ENCODE results near the gene IFRD2. TPM values are rescaled to one million over a fixed set of nuclear protein-coding genes. Genes with fewer than 3 reads are reported as not detected.

Gene IFRD2
- total and polyA plus RNA-seq, 4 donors: 34.6 to 58.8 (median 47.0) TPM

DNA sequence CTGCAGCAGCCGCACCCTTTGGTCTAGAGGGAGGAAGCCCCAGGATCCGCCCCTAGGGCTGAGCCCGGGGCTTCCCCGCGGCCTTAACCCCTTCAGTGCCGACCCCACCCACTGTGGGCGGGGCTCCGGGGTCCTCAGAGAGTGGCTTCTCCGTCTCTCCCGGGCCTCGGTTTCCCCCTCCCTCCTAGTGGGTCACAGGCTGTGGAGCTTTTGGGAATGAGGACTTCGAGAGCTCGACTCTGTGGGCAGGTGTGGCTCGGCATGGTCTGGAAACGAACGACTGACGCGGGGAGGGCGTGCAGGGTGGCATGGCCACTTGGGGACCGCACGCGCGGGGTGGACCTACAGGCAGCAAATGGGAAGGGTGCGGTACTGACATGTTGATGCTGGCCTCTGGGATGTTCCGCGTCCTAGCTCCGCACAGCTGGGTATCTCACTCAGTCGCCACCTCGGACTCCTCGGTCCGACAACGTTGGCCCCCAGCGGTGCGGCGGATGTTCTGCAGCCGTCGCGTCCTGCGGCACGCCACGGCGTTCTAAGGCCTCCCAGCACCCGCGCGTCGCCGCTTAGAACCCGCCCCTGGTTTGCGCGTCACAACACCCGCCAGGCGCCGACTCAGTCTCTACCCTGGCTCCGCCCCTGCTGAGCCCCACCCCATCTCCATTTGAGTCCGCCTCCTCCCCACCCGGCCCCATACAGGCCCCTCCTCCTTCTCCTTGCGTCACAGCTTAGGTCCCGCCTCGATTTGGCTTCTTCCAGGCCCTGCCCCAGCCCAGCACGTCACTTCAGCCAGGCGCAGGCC, 6.8 kb upstream of the IFRD2 start, which contains the start of the genes HYAL3 and NAA80:
TSS of gene HYAL3 (minus strand) at position 570 of the 802 bp plus-strand sequence. CDS start 3,803 bp downstream, outside the sequence.
TSS of gene NAA80 (minus strand) at position 570 of the 802 bp plus-strand sequence. CDS start 1,942 bp downstream, outside the sequence.
- Histone ChIP-seq H3K9me3 (ENCODE audit: control insufficient read depth, low read length) (no peaks in the 10 kb centered on the region), H3K4me3 (ENCODE audit: low read length in 2 of 2) (peak within 1 kb of the TSS; percentile 39 to 51), H3K36me3 (ENCODE audit: control insufficient read depth in 1 of 2, insufficient read depth in 2 of 2, low read length in 1 of 2) (no peaks in the 10 kb centered on the region), H3K27ac (ENCODE audit: low read depth in 1 of 2, low read length in 2 of 2) (peak within 1 kb of the TSS; percentile 53 to 59), H3K27me3 (ENCODE audit: control insufficient read depth in 1 of 2, insufficient read depth in 2 of 2, low read length in 1 of 2) (no peaks in the 10 kb centered on the region), H3K4me1 (ENCODE audit: control insufficient read depth in 1 of 2, insufficient read depth in 2 of 2, low read length in 2 of 2) (no peaks in the 10 kb centered on the region)
- intact Hi-C loops (cut with DNase I): no loop called here
- WGBS, 2 donors: 0 to 1% methylated on average over 59 to 61 of the region's 61 CpGs
- peak; percentile 96 for ATAC-seq (ENCODE audit: low FRiP score)
- DNase-seq: peak; percentile 99 to 100

GRCh38 chr3:50297896-50298725, 5.9 kb upstream of the IFRD2 start:
- 36 to 42% methylated on average over 9 of the region's 9 CpGs for WGBS, 2 donors
- H3K27me3 ChIP-seq (ENCODE audit: control insufficient read depth in 1 of 2, insufficient read depth in 2 of 2, low read length in 1 of 2): no peaks in the 10 kb centered on the region
- no peaks in the 10 kb centered on the region for H3K9me3 ChIP-seq (ENCODE audit: control insufficient read depth, low read length)
- H3K4me3 ChIP-seq (ENCODE audit: low read length in 2 of 2): peak overlapping the region in 1 of 2 donors; percentile 51
- no peak for ATAC-seq (ENCODE audit: low FRiP score)
- peak; percentile 65 to 77 for DNase-seq
- no peaks in the 10 kb centered on the region for H3K36me3 ChIP-seq (ENCODE audit: control insufficient read depth in 1 of 2, insufficient read depth in 2 of 2, low read length in 1 of 2)
- intact Hi-C loops (cut with DNase I): no loop called here
- no peaks in the 10 kb centered on the region for H3K4me1 ChIP-seq (ENCODE audit: control insufficient read depth in 1 of 2, insufficient read depth in 2 of 2, low read length in 2 of 2)
- no peak overlapping the region for H3K27ac ChIP-seq (ENCODE audit: low read depth in 1 of 2, low read length in 2 of 2)

GRCh38 chr3:50297384-50297775, 5.2 kb upstream of the IFRD2 start:
- Histone ChIP-seq H3K27ac (ENCODE audit: low read depth in 1 of 2, low read length in 2 of 2) (no peak overlapping the region), H3K4me1 (ENCODE audit: control insufficient read depth in 1 of 2, insufficient read depth in 2 of 2, low read length in 2 of 2) (no peaks in the 10 kb centered on the region), H3K9me3 (ENCODE audit: control insufficient read depth, low read length) (no peaks in the 10 kb centered on the region), H3K36me3 (ENCODE audit: control insufficient read depth in 1 of 2, insufficient read depth in 2 of 2, low read length in 1 of 2) (no peaks in the 10 kb centered on the region), H3K27me3 (ENCODE audit: control insufficient read depth in 1 of 2, insufficient read depth in 2 of 2, low read length in 1 of 2) (no peaks in the 10 kb centered on the region), H3K4me3 (ENCODE audit: low read length in 2 of 2) (no peak overlapping the region)
- intact Hi-C loops (cut with DNase I): no loop called here
- DNase-seq (peak in 1 of 2 donors; percentile 61), ATAC-seq (ENCODE audit: low FRiP score) (no peak)
- WGBS, 2 donors: 80 to 87% methylated on average over 2 of the region's 2 CpGs

DNA sequence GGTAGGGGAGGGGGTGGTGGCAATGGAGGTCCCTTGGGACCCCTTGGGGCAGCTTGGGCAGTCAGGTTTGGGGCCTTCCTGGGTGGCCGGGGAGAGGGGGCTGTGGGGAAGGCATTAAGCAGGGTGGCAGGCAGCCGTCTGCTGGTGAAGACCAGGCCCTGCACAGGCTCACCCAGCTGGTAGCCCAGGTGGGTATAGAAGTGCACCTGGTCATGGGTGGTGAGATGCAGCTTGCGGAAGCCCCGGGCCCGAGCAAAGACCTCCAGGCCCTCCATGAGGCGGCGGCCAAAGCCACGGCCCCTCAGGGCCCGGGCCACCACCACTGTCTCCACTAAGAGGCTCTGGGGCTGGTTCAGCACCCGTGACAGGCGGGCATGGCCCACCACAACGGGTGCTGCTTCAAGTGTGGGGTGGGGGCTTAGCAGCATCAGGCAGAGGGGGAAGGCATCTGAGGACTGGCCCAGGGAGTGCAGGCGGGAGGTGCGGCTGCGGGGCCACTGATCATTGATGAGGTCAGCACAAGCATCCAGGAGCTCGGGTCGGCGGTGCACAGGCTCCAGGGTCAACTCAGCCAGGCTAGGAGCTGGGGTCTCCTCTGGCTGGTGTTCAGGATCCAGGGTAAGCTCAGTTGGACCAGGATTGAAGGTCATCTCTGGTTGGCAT, 4.6 kb upstream of the IFRD2 start:
- 92% methylated on average over 15 to 18 of the region's 18 CpGs for WGBS, 2 donors
- DNase-seq (peak; percentile 54 to 76), ATAC-seq (ENCODE audit: low FRiP score) (no peak)
- Histone ChIP-seq H3K36me3 (ENCODE audit: control insufficient read depth in 1 of 2, insufficient read depth in 2 of 2, low read length in 1 of 2) (no peaks in the 10 kb centered on the region), H3K4me3 (ENCODE audit: low read length in 2 of 2) (no peak overlapping the region), H3K27ac (ENCODE audit: low read depth in 1 of 2, low read length in 2 of 2) (no peak overlapping the region), H3K27me3 (ENCODE audit: control insufficient read depth in 1 of 2, insufficient read depth in 2 of 2, low read length in 1 of 2) (no peaks in the 10 kb centered on the region), H3K9me3 (ENCODE audit: control insufficient read depth, low read length) (no peaks in the 10 kb centered on the region), H3K4me1 (ENCODE audit: control insufficient read depth in 1 of 2, insufficient read depth in 2 of 2, low read length in 2 of 2) (no peaks in the 10 kb centered on the region)
- intact Hi-C loops (cut with DNase I): no loop called here

DNA sequence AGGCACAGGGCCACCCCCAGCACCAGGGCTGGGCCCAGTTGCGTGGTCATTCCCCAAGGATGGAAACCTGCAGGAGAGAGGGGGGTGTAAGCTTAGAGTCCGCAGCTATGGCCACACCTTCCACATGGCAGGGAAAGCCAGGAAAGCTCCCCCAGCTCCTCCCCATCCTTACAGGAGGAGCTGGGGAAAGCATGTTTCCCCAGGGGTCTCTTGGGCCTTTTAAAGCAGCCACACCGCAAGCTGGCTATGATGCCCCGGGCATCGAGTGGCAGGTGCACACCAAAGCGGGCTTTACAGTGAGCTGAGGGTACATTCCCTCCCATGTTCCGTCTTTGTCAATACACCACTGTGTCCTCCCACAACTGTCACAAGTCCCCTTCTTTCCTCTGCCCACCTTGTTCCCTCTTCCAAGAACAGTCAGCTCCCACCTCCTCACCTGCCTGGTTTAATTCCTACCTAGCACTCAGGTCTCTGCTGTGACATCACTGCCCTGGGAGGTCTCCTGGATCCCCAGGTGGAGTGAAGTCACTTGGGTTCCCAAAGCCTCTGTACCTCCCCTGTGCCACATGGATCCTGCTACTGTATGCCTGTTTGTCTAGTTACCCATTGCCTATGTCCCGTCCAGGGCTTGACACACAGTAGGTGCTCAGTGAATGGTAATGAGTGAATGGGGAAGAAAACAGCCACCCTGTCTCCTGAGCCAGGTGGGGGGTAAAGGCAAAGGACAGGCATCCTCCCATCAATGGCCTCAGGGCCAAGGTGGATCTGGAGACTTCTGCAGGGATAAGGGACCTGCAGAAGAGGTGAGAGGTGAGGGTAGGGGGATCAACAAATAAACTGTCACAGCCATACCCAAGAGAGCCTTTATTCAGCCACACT, 3.6 kb upstream of the IFRD2 start:
- Histone ChIP-seq H3K27me3 (ENCODE audit: control insufficient read depth in 1 of 2, insufficient read depth in 2 of 2, low read length in 1 of 2) (no peaks in the 10 kb centered on the region), H3K9me3 (ENCODE audit: control insufficient read depth, low read length) (no peaks in the 10 kb centered on the region), H3K36me3 (ENCODE audit: control insufficient read depth in 1 of 2, insufficient read depth in 2 of 2, low read length in 1 of 2) (no peaks in the 10 kb centered on the region), H3K4me1 (ENCODE audit: control insufficient read depth in 1 of 2, insufficient read depth in 2 of 2, low read length in 2 of 2) (no peaks in the 10 kb centered on the region), H3K27ac (ENCODE audit: low read depth in 1 of 2, low read length in 2 of 2) (no peak overlapping the region), H3K4me3 (ENCODE audit: low read length in 2 of 2) (no peak overlapping the region)
- 78 to 86% methylated on average over 8 of the region's 8 CpGs for WGBS, 2 donors
- ATAC-seq (ENCODE audit: low FRiP score): no peak
- no peak for DNase-seq
- intact Hi-C loops (cut with DNase I): no loop called here

GRCh38 chr3:50294492-50295403, 2.5 kb upstream of the IFRD2 start:
- no peak for ATAC-seq (ENCODE audit: low FRiP score)
- Histone ChIP-seq H3K36me3 (ENCODE audit: control insufficient read depth in 1 of 2, insufficient read depth in 2 of 2, low read length in 1 of 2) (no peaks in the 10 kb centered on the region), H3K27me3 (ENCODE audit: control insufficient read depth in 1 of 2, insufficient read depth in 2 of 2, low read length in 1 of 2) (no peaks in the 10 kb centered on the region), H3K4me3 (ENCODE audit: low read length in 2 of 2) (no peak overlapping the region), H3K27ac (ENCODE audit: low read depth in 1 of 2, low read length in 2 of 2) (no peak overlapping the region), H3K4me1 (ENCODE audit: control insufficient read depth in 1 of 2, insufficient read depth in 2 of 2, low read length in 2 of 2) (no peaks in the 10 kb centered on the region), H3K9me3 (ENCODE audit: control insufficient read depth, low read length) (no peaks in the 10 kb centered on the region)
- DNase-seq: no peak
- WGBS, 2 donors: 91% methylated on average over 22 of the region's 22 CpGs
- intact Hi-C loops (cut with DNase I): no loop called here

DNA sequence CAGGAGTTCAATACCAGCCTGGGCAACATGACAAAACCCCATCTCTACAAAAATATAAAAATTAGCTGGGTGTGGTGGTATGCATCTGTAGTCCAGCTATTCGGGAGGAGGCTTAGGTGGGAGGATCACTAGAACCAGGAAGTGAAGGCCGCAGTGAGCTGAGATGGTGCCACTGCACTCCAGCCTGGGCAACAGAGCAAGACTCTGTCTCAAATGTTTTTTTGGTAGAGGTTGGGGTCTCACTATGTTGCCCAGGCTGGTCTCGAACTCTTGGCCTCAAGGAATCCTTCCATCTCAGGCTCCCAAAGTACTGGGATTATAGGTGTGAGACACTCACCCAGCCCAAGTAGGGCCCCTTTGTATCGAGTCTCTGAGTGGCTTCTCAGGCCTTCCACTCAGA, 1.9 kb upstream of the IFRD2 start:
- Histone ChIP-seq H3K4me3 (ENCODE audit: low read length in 2 of 2) (no peak overlapping the region), H3K27ac (ENCODE audit: low read depth in 1 of 2, low read length in 2 of 2) (no peak overlapping the region), H3K9me3 (ENCODE audit: control insufficient read depth, low read length) (no peaks in the 10 kb centered on the region), H3K4me1 (ENCODE audit: control insufficient read depth in 1 of 2, insufficient read depth in 2 of 2, low read length in 2 of 2) (no peaks in the 10 kb centered on the region), H3K27me3 (ENCODE audit: control insufficient read depth in 1 of 2, insufficient read depth in 2 of 2, low read length in 1 of 2) (no peaks in the 10 kb centered on the region), H3K36me3 (ENCODE audit: control insufficient read depth in 1 of 2, insufficient read depth in 2 of 2, low read length in 1 of 2) (no peaks in the 10 kb centered on the region)
- ATAC-seq (ENCODE audit: low FRiP score): no peak
- WGBS, 2 donors: 88 to 94% methylated on average over 4 of the region's 4 CpGs
- intact Hi-C loops (cut with DNase I): no loop called here
- no peak for DNase-seq

Data from aorta (tissue), 5 donors.